Calu3 (cell line): ENCODE results near the gene SPSB3. TPM values are rescaled to one million over a fixed set of nuclear protein-coding genes. Genes with fewer than 3 reads are reported as not detected.

Experiments
- BruUV-seq: library from RNA; stranded (reverse); fragments of 400-500 nt; replicated peaks from 2 replicates; lab custom pipeline; 2021; lab: Mats Ljungman, UMichigan
- CTCF ChIA-PET: fragments of 300-600 bp; sonication (Branson Sonifier 250); formaldehyde crosslinking; loops from one replicate; lab custom pipeline; 2022; ENCODE audit warnings: antibody characterized with exemption; lab: Charles Lee
- DNase-seq: peaks from one replicate; pipeline ENCODE4 v3.0.0; 2022
- H3K27ac Mint-ChIP-seq: one replicate; pipeline ENCODE4 v1.8.0; 2022; ENCODE audit warnings: mixed read lengths; ENCODE audit not compliant: unreplicated experiment
- H3K27me3 Mint-ChIP-seq: one replicate; pipeline ENCODE4 v1.8.0; 2022; ENCODE audit warnings: mixed read lengths; ENCODE audit not compliant: unreplicated experiment
- H3K36me3 Mint-ChIP-seq: one replicate; pipeline ENCODE4 v1.8.0; 2022; ENCODE audit warnings: mild to moderate bottlenecking, moderate library complexity, mixed read lengths; ENCODE audit not compliant: insufficient read depth, unreplicated experiment
- H3K4me1 Mint-ChIP-seq: one replicate; pipeline ENCODE4 v1.8.0; 2022; ENCODE audit warnings: mild to moderate bottlenecking, low read depth, mixed read lengths; ENCODE audit not compliant: unreplicated experiment
- H3K4me3 Mint-ChIP-seq: one replicate; pipeline ENCODE4 v1.8.0; 2022; ENCODE audit warnings: mild to moderate bottlenecking, low read depth, moderate library complexity, mixed read lengths; ENCODE audit not compliant: unreplicated experiment
- H3K9me3 Mint-ChIP-seq: one replicate; pipeline ENCODE4 v1.8.0; 2022; ENCODE audit warnings: low read depth, mixed read lengths; ENCODE audit not compliant: unreplicated experiment
- CTCF ChIP-seq: fragments of 200-600 bp; IDR thresholded peaks from one replicate; pipeline ENCODE4 v1.8.0; 2022; ENCODE audit warnings: antibody characterized with exemption; ENCODE audit not compliant: unreplicated experiment
- intact Hi-C: fragments of 100-400 bp; cut with micrococcal nuclease; formaldehyde crosslinking; loops from one replicate; pipeline ENCODE4 v1.10.0; 2022; ENCODE audit not compliant: unreplicated experiment
- total RNA-seq: library from RNA; stranded (reverse); gene quantifications from 2 replicates; pipeline ENCODE4 v1.2.3, GENCODE V29; 2022

The SPSB3 gene
- total RNA-seq, 1 experiment from 2014 or later, result 44.3 TPM

- DNase-seq, result no peak
- CTCF ChIA-PET, result no interaction called here
- no TSS peak for BruUV-seq
- no peaks in the 10 kb centered on the region for H3K9me3 Mint-ChIP-seq
- no peaks in the 10 kb centered on the region for H3K4me1 Mint-ChIP-seq
- intact Hi-C loops, result no loop called here
- no peak for TF ChIP-seq CTCF
- no peak overlapping the region for H3K27ac Mint-ChIP-seq
- H3K36me3 Mint-ChIP-seq, result peaks cover 50% of the 10 kb centered on the region
- H3K27me3 Mint-ChIP-seq, result no peaks in the 10 kb centered on the region
- no peak overlapping the region for H3K4me3 Mint-ChIP-seq
Measured at GRCh38 chr16:1746693-1747195, 35.6 kb downstream of the SPSB3 start.

GRCh38 chr16:1745900-1746692 is 36.3 kb downstream of the SPSB3 start:
- H3K4me1 Mint-ChIP-seq, result no peaks in the 10 kb centered on the region
- no peak overlapping the region for H3K27ac Mint-ChIP-seq
- no TSS peak for BruUV-seq
- DNase-seq, result no peak
- H3K9me3 Mint-ChIP-seq, result no peaks in the 10 kb centered on the region
- peaks cover 47% of the 10 kb centered on the region for H3K36me3 Mint-ChIP-seq
- TF ChIP-seq CTCF, result no peak
- CTCF ChIA-PET, result no interaction called here
- intact Hi-C loops, result no loop called here
- no peak overlapping the region for H3K4me3 Mint-ChIP-seq
- no peaks in the 10 kb centered on the region for H3K27me3 Mint-ChIP-seq

GRCh38 chr16:1745181-1745899 is 37.0 kb downstream of the SPSB3 start:
- H3K27ac Mint-ChIP-seq, result no peak overlapping the region
- intact Hi-C loops, result no loop called here
- CTCF ChIA-PET, result no interaction called here

More at GRCh38 chr16:1745181-1745899, 37.0 kb downstream of the SPSB3 start:
- H3K36me3 Mint-ChIP-seq, result peaks cover 49% of the 10 kb centered on the region
- DNase-seq, result no peak
- no peaks in the 10 kb centered on the region for H3K9me3 Mint-ChIP-seq
- TF ChIP-seq CTCF, result no peak
- no peaks in the 10 kb centered on the region for H3K4me1 Mint-ChIP-seq
- no TSS peak for BruUV-seq
- no peak overlapping the region for H3K4me3 Mint-ChIP-seq
- no peaks in the 10 kb centered on the region for H3K27me3 Mint-ChIP-seq
